NCI-H1048 (cell line): ENCODE measurements around the gene EFHB.
"Not testable (repeated sequence)": the region's sequence is repeated elsewhere in the genome, so short reads cannot be mapped to it uniquely, and the experiment has no call there.

Experiments used
- DNase-seq: peaks from one replicate; lab custom pipeline; 2025; lab: John Stamatoyannopoulos, UW

The EFHB gene

DNA sequence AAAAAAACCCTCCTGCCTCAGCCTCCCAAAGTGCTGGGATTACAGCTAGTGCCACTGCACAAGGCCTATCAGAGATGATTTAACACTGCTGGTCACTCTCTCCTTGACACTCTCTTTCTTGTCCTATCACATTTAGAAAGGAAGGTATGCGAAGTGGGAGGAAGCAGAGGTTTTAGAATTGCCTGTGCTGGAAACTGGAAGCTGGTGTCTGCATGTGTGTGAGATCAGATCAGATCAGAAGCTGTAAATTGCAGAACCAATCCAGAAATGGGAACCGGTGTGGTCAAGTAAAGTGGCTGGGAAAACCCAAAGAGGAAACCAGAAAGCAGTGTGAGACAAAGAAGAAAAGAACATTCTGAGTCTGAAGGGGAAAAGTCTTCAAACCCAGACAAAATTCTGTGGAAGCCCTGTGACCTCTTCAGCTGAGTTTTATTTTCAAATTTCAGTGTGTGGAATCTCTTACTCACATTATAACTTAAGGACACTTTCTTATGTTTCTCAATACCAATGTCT lies 2.8 kb downstream of the EFHB start:
- DNase-seq: no peak

DNA sequence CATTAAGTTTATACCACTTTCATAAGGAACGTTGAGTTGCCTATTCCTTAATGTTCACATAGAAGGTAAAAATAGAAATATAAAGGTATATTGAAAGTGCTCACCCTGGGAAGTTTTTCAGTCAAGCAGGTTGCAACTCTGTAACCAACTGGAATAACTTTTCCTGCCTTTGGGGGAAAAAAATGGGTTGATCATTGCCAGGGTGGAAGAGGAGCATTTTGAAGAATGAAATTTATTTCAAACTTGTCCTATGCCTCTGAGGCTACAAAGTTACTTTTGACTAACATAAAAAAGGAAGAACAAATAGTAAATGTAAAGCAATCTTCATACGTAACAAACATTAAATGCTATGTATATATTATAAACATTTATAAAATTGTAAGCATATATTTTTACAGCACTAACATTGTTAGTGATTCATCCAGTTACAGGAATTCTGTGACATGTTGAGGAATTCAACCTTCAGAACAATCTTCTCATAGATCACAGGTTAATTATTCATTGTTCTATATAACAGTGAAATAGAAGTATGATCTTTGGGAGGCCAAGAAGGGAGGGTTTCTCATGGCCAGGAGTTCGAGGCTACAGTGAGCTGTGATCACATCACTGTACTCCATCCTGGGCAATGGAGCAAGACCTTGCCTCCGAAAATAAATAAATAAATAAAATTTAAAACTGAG lies 13.5 kb downstream of the EFHB start:
- DNase-seq: no peak

DNA sequence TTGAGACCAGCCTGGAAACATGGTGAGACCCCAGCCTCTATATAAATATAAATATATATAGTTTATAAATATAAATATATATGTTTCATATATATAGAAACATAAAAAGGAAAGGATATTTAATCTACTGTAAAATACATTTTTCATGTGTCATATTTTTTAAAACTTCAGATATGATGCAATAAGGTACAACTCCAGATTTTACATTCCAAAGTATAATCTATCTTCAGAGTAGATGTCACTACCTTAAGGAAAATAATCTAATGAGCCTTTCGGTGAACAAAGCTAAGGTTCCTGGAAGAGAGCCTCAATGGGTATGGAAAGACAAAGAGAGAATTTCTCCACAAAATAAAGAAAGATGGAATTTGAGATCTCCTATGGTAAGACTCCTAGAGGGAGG lies 16.9 kb downstream of the EFHB start:
- no peak for DNase-seq

DNA sequence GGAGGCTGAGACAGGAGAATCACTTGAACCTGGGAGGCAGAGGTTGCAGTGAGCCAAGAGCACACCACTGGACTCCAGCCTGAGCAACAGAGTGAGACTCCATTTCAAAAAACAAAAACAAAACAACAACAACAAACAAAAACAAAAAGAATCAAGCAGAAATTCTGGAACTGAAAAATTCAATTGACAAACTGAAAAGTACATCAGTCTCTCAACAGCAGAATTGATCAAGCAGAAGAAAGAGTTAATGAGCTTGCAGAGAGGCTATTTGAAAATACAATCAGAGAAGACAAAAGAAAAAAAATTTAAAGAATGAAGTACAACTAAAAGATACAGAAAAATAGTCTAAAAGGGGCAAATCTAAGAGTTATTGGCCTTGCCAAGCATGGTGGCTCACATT lies 22.6 kb downstream of the EFHB start:
- DNase-seq: no peak

DNA sequence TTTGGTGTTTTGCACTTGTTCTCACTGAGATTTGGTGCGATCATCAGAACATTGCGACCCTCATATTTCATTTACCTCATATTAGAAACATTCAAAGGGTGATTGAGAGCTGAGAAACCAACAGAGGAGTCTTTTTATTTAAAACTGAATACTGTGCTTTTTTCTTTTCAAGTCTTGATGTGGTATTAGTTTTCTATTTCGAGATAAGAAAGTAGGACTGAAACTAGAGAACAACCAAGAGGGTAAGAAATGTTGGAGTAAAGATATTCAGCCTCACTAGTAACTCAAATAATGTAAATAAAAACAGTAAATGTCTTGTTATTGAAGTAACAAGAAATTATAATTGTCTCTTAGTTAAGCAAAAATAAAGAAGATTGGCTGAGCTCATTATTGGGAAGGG lies 26.5 kb downstream of the EFHB start:
- DNase-seq: no peak

DNA sequence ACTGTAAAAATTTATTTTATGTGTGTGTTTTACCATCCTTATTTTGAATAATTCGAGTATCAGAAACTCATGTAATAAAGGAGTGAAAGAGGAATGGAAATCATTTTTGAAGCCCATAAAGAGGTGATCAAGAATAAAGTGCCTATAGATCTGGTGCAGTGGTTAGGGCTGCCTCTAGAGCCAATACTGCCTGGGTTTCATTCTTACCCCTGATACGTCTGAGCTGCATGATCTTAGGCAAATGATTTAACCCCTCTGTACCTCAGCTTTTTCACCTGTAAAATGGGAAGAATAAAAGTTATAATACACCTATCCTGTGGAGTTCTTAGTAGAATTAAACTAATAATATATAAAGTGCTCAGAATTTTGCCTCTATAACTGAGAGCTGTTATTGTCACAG lies 30.4 kb downstream of the EFHB start:
- no peak for DNase-seq

DNA sequence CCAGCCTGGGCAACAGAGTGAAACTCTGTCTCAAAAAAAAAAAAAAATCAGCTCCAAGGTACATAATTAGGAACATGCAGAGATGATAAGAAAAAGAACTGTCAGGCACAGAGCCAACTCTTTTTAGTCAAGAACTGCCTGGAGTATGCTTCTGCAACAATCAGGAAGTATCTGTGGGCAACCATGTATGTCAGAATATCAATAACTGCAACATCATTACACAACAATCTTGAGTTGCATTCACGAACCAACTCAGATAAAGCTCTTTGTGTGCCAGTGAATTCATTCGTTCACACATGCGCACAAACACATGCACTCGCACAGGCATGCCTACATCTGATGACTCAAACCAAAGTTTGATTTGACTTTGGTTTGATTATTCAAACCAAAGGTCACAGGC lies 32.1 kb downstream of the EFHB start:
- DNase-seq: no peak

DNA sequence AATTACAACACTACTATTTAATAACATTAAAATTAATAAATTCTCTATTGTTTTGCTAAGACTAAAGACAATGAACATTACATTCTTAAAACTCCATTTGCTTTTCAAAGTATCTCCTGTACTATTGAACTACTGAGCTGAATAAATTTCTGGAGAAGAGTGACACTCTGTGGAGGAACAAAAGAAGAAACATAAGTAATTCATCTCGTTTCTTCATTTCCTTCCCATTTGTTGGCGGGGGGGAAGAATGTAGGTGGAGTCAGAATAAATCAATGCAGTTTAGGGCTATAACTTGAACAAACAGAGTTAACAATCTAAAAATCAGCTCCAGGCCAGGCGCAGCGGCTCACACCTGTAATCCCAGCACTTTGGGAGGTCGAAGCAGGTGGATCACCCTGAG lies 32.7 kb downstream of the EFHB start:
- DNase-seq: no peak

DNA sequence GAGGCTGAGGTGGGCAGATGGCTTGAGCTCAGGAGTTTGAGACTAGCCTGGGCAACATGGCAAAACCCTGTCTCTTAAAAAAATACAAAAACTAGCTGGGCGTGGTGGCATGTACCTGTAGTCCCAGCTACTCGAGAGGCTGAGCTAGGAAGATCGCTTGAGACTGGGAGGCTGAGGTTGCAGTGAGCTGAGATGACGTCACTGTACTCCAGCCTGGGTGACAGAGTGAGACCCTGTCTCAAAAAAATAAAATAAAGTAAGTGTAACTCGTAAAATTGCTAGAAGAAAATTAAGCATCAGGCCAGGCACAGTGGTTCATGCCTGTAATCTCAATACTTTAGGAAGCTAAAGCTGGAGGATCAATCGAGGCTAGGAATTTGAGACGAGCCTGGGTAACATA lies 34.2 kb downstream of the EFHB start:
- not testable (repeated sequence) for DNase-seq

DNA sequence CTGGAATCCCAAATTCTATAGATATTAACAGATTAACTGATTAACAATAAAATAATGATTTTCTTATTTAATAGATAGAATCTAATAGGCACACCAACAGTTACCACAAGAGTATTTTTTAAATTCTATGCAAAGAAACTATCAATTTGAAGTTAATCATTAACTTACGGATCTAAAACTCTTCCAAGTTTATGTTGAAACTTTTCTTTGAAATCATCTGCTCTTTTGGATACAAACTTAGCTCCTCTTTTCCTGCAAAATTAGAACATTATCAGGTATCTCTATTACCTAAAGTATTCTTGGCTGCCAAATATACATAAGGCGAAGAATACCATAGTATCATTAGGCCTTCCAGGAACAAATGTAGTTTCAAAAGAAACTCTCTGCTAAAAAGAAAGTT lies 34.8 kb downstream of the EFHB start:
- DNase-seq: no peak

DNA sequence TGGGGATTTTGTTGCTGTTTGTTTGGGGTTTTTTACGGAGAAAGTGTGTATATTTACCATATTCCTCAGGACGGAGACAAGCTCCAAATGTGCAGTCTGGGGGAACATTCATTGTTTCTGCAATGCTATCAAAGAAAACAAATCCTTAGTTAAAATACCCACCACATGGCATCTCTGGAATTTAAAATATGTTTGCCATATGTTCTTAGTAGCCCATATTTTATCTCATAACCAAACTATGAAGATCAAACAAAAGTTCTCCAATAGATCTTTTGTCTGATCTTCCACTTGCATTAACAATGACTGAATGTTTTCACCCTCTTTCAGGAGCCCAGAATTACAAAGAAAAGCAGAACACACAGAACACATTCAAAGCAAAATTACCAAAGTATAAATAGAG lies 35.3 kb downstream of the EFHB start:
- DNase-seq: no peak

DNA sequence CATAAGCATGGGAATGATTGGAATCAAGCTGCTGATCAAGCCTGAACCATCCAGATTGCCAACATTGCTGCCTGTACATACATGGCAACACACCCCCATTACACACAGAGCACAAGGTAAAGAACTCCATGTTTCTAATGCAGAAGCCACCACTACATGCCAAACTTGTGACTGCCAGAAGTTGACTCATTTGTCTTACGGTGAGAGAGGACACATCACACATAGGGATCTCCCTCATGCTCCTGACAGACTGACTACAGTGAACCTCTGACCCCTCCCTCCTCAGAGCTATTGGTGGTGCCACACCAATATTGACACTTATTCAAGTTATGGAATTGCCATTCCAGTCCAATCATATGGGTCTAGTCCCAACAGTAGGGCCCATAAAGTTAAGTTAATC lies 42.3 kb downstream of the EFHB start:
- no peak for DNase-seq

DNA sequence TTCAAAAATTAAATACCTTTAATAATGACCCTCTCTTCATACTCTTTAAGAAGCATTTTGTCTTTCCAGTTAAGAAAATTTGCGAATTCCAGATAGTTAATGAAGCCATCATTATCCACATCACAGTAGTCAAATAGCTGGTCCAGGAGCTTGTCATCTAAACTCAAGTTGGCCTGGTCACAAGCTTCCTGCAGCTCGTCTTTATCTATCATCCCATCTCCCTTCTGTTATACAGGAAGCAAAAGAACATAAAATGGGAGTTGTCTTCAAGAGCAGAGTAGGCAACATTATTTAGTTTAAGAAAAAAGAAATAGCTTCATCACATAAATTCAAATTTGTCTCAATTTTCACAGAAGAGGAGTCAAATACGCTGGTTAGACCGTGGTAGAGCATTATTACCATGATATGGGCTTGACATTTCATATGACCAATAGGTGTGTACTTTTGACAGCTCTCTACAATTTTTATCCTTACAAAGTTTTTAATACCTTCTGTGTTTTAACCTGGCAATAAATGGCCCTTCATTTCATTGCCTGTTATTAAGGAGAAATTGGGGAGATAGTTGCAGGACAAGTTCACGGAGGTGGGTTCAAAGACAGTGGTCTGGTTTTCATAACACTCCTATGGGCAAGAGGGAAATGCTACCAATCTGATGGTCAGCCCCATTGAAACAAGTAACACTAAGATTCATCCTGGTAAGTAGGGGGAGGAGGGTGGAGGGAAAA lies 45.4 kb downstream of the EFHB start:
- no peak for DNase-seq

DNA sequence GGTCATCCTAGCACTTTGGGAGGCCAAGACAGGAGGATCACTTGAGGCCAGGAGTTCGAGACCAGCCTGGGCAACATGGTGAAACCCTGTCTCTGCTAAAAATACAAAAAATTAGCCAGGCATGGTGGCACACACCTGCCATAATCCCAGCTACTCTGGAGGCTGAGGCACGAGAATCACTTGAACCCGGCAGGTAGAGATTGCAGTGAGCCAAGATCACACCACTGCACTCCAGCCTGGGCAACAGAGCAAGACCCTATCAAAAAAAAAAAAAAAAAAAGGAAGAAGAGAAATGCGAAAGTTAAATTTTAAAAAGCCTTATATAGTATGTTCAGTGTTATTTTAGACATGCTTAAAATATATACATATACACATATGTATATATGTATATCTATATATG lies 46.9 kb downstream of the EFHB start:
- not testable (repeated sequence) for DNase-seq

DNA sequence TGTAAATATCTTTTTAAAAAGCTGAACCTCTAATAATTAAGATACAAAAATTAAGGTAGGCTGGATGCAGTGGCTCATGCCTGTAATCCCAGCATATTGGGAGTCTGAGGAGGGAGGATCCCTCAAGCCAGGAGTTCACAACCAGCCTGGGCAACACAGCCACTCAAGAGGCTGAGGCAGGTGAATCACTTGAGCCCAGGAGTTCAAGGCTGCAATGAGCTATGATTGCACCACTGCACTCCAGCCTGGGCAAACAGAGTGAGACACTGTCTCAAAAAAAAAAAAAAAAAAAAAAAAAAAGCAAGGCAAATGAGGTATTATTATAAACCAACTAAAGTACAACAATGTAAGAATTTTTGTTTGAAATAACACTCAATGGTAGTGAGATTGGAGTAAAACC lies 47.6 kb downstream of the EFHB start:
- DNase-seq: no peak

DNA sequence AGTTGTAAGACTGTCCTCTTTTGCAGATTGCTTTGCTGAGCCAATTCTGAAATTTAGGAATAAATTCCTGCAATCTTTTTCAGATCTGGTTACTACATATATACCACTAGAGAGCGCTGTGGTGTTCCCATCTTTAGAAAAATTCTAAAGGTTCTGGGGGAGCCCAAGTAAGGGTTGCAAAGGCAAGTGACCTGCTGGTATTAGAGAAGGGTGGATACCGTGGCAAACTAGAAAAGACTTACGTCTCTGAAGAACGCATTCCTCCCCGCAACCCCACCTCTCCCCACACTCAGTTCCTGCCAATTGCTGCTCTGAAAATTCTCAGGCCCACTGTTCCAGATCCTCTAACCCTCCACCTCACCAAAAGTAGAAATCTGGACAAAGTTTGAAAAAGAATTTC lies 48.5 kb downstream of the EFHB start:
- no peak for DNase-seq

DNA sequence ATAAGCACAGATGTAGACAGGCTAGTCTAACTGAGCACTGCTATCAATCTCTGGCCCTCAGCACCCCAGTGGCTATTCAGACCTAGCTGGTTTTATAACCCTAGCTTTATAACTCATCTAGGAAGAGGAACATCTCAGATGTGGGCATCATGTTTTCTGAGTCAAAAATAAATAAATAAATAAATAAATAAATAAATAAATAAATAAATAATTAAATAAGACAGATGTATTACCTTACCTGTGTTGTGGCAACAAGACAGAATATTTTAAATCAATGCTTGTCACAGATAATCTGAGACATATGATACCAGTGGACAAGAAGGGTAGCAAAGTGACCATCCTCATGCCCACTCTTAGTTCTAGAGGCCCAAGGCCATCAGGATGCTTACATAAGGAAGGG lies 52.2 kb downstream of the EFHB start:
- no peak for DNase-seq

DNA sequence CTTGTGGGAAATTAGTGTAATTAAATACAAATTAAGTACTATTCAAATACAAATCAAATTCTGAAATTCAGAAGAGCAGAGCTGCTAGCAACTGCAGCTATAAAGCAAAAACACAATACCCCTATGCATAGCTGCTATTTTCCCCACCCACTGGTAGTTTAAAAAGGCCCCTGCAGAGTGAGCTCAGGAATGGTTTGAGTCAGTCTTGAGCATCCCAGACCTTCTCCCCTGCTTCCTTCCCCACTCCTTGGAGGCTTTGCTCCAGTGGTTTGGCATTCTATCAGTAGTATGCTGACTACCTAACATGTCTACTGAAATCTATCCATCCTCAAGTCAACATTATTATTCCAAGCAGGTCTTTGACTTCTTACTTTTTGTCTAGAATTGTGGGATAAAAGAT lies 53.0 kb downstream of the EFHB start:
- no peak for DNase-seq

DNA sequence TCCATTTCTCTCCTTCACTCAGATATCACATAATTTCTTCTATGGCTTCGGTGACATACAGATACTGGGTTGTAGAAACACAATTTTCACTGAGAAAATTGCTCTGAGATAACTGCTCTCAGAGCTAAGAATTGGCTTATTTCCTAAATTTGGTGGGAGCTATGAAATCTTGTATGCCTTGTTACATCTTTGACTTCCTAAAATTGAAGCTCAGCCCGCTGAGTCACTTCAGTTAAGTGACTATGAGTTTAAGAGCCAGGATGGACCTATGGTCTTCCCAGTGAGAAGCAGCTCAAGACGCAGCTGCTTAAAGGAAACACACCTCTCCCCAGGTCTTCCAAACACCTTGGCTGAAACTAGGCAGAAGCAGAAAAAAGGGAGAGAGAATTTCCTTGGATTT lies 56.4 kb downstream of the EFHB start:
- DNase-seq: no peak

DNA sequence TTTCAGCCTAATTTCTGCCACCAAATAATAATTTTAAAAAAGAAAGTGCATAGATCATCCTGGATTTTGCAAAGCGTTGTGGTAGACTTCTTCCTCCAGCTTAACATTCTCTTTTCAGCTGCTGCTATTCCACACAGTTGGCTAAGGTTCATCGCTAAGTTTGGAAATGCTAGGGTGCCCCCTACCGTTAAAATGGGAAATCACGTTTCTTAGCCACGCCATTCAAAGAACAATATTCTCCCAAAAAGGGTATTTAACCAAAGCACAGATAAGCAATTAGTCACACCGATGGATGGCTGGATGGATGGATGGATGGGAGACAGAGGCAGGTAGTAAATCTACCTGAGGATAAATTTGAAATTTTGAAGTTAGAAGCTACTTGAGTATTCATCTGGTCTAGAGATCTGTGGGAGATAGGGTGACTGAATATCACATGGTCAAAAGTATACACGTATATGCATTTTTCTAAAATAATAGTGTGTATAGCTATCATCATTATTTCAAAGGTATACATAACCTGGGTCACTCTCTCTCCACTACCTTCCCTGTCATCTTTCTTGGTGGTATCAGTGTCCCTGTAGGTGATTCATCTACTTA lies 67.2 kb downstream of the EFHB start:
- no peak for DNase-seq

DNA sequence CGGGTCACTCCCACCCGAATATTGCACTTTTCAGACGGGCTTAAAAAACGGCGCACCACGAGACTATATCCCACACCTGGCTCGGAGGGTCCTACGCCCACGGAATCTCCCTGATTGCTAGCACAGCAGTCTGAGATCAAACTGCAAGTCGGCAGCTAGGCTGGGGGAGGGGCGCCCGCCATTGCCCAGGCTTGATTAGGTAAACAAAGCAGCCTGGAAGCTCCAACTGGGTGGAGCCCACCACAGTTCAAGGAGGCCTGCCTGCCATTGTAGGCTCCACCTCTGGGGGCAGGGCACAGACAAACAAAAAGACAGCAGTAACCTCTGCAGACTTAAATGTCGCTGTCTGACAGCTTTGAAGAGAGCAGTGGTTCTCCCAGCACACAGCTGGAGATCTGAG lies 78.7 kb downstream of the EFHB start:
- DNase-seq: not testable (repeated sequence)

DNA sequence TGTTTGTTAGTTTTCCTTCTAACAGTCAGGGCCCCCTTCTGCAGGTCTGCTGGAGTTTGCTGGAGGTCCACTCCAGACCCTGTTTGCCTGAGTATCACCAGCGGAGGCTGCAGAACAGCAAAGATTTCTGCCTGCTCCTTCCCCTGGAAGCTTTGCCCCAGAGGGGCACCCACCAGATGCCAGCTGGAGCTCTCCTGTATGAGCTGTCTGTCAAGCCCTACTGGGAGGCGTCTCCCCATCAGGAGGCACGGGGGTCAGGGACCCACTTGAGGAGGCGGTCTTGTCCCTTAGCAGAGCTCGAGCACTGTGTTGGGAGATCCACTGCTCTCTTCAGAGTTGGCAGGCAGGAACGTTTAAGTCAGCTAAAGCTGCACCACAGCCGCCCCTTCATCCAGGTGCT lies 87.4 kb downstream of the EFHB start:
- not testable (repeated sequence) for DNase-seq
